Epithelial cell of proximal tubule (primary cell): ENCODE data around the gene INTS2. TPM values are rescaled to one million over a fixed set of nuclear protein-coding genes. Genes with fewer than 3 reads are reported as not detected.
A peak's percentile ranks its signal among the peaks of the same experiment; 100 is the strongest.
"Not testable (repeated sequence)": the region's sequence is repeated elsewhere in the genome, so short reads cannot be mapped to it uniquely, and the experiment has no call there.

Experiments used
- DNase-seq: peaks from one replicate; pipeline ENCODE4 v3.0.0-alpha.2; 2011; ENCODE audit warnings: low read depth
- H3K4me3 ChIP-seq: 2 replicates; pipeline ENCODE4 v1.5.1; 2011; ENCODE audit warnings: low read depth, mild to moderate bottlenecking, low read length
- CTCF ChIP-seq: conservative IDR thresholded peaks from 2 replicates; pipeline ENCODE4 v1.5.1; 2012; ENCODE audit warnings: low read depth, mild to moderate bottlenecking, low read length
- total RNA-seq: library from RNA; depleted of rRNA; stranded (reverse); fragments of >200 nt; gene quantifications from 2 replicates; pipeline ENCODE4 v1.2.3, GENCODE V29; 2015

The INTS2 gene
- total RNA-seq, 1 donor from 2014 or later, result 10.0 TPM

DNA sequence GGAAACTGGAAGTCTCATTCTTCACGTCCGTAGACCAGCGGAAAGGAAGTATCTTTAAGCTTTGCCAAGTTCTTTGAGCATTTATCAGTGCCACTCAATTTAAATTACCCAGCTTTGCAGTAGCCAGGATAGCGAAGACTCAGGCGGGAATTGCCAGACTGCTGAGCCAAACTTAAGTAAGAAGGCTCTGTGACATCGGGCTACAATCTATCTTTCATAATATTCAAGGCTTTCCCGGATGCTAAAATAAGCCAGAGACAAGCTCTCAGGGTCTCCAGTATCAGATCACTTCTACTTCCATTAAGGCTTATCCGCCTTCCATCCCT lies 64.0 kb downstream of the INTS2 start:
- TF ChIP-seq CTCF, result no peak

DNA sequence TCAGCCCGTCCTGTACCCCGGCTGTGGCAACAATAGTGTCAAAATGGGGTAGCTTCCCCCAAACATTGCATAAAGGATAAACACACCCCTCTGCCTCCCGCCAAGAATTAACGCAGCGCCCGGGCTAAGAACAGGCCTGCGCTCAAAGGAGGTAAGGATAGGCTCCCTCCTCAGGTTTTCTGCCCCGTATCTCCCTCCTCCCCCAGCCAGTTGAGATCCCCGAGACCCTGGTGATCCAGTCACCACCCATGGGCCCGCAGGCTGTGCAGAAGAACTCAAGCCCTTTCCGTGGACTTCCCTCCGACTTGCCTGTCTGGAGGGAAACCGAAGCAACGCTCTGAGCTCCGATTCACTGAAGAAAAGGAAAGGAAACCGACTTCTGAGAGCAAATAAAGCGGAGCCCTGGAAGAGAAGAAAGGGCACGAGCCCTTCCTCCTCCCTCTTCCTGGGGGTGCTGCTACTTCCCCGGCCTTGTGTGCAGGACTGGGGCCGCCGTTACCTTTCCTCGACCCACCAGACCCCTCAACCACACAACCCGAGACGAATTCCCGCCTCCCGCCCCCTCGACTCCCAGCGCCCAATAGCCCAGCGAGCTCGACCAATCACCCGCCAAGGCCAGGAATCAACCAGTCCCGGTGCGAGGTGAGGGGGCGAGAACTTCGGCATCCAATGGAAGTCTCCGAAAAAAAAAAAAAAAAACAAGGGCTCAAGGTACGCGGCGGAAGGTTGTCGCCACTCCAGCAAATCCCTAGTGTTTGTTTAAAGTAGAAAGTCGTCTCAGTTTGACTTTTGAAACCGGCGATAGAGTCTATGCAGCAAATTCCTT lies 64.6 kb downstream of the INTS2 start, which contains the start of gene BRIP1:
Gene BRIP1, minus strand, starts transcription at position 554 of the 826 bp plus-strand sequence. CDS start 1,989 bp downstream, outside the sequence.
- peak within 1 kb of the TSS; percentile 93 for H3K4me3 ChIP-seq
- TF ChIP-seq CTCF, result no peak
- DNase-seq, result peak; percentile 73

More for the DNA sequence above, 64.0 kb downstream of the INTS2 start:
- H3K4me3 ChIP-seq, result peak overlapping the region; percentile 93
- DNase-seq, result no peak

GRCh38 chr17:61862105-61862574 lies 65.6 kb downstream of the INTS2 start:
- peak; percentile 33 for DNase-seq
- peak overlapping the region; percentile 93 for H3K4me3 ChIP-seq
- TF ChIP-seq CTCF, result no peak

- not testable (repeated sequence) for H3K4me3 ChIP-seq, DNase-seq
These were observed 67.4 kb downstream of the INTS2 start for GRCh38 chr17:61860397-61860796.

DNA sequence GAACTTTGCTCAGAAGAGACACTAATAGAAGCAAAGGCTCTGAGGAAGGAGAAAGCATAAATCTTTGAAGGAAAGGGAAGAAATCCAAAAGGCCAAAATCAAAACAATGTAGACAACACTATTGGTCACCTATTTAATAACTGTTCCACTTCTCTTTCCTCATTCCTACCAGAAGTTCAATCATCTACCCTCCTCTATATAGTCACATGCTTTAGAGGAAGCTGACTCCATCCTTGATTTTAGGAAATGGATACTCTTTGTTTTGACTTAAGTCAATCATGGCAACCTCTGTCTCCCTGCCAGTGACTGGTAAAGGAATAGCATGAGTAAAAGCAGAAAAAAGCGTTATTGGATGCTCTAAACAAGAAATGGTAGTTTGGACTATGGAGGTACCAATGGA lies 71.7 kb downstream of the INTS2 start:
- DNase-seq, result no peak
- no peak overlapping the region for H3K4me3 ChIP-seq
- TF ChIP-seq CTCF, result no peak

- H3K4me3 ChIP-seq, result no peak overlapping the region
- DNase-seq, result no peak
- no peak for TF ChIP-seq CTCF
These were observed 74.9 kb downstream of the INTS2 start for GRCh38 chr17:61852857-61853256.

GRCh38 chr17:61849674-61850073 lies 78.1 kb downstream of the INTS2 start:
- no peak overlapping the region for H3K4me3 ChIP-seq
- TF ChIP-seq CTCF, result no peak

More at GRCh38 chr17:61849674-61850073, 78.1 kb downstream of the INTS2 start:
- DNase-seq, result no peak
